22Rv1 (cell line): ENCODE measurements around the gene MEIOB.

Experiments
- CTCF ChIP-seq: fragments of 450-650 bp; IDR thresholded peaks from 2 replicates; pipeline ENCODE4 v1.5.1; 2017; ENCODE audit warnings: mild to moderate bottlenecking
- ZFX ChIP-seq: fragments of 450-650 bp; IDR thresholded peaks from 2 replicates; pipeline ENCODE4 v1.6.1; 2017; ENCODE audit warnings: antibody characterized with exemption, borderline replicate concordance

- TF ChIP-seq CTCF (no peak), ZFX (no peak)
Measured at GRCh38 chr16:1815461-1815860, 56.5 kb downstream of the MEIOB start.
